ENCODE measurements around the gene NRXN2.

The NRXN2 gene

GRCh38 chr11:64627371-64627770 lies 95.6 kb downstream of the NRXN2 start:
- no peak for DNase-seq (ENCODE audit: low spot score)

- no peak for DNase-seq (ENCODE audit: low spot score)
These were observed 96.4 kb downstream of the NRXN2 start for GRCh38 chr11:64626637-64627036.

GRCh38 chr11:64624883-64625481 lies 98.0 kb downstream of the NRXN2 start:
- no peak for DNase-seq (ENCODE audit: low spot score)

GRCh38 chr11:64622681-64623080 lies 100.3 kb downstream of the NRXN2 start:
- no peak for DNase-seq (ENCODE audit: low spot score)

- DNase-seq (ENCODE audit: low spot score): no peak
These were observed 101.5 kb downstream of the NRXN2 start for GRCh38 chr11:64621283-64622019.

GRCh38 chr11:64620381-64620971 lies 102.5 kb downstream of the NRXN2 start:
- no peak for DNase-seq (ENCODE audit: low spot score)

GRCh38 chr11:64619811-64620380 lies 103.1 kb downstream of the NRXN2 start:
- DNase-seq (ENCODE audit: low spot score): no peak

- DNase-seq (ENCODE audit: low spot score): no peak
These were observed 103.8 kb downstream of the NRXN2 start for GRCh38 chr11:64619196-64619595.

GRCh38 chr11:64616817-64617216 lies 106.2 kb downstream of the NRXN2 start:
- no peak for DNase-seq (ENCODE audit: low spot score)

- no peak for DNase-seq (ENCODE audit: low spot score)
These were observed 108.1 kb downstream of the NRXN2 start for GRCh38 chr11:64614917-64615316.

- DNase-seq (ENCODE audit: low spot score): no peak
These were observed 109.3 kb downstream of the NRXN2 start for GRCh38 chr11:64613648-64614047.

GRCh38 chr11:64611869-64612646 lies 110.9 kb downstream of the NRXN2 start:
- no peak for DNase-seq (ENCODE audit: low spot score)

GRCh38 chr11:64611176-64611575 lies 111.8 kb downstream of the NRXN2 start:
- no peak for DNase-seq (ENCODE audit: low spot score)

- DNase-seq (ENCODE audit: low spot score): no peak
These were observed 112.4 kb downstream of the NRXN2 start for GRCh38 chr11:64610596-64610995.

- no peak for DNase-seq (ENCODE audit: low spot score)
These were observed 113.5 kb downstream of the NRXN2 start for GRCh38 chr11:64609436-64610047.

- no peak for DNase-seq (ENCODE audit: low spot score)
These were observed 114.4 kb downstream of the NRXN2 start for GRCh38 chr11:64608636-64609035.

- DNase-seq (ENCODE audit: low spot score): no peak
These were observed 115.0 kb downstream of the NRXN2 start for GRCh38 chr11:64608046-64608445.

- no peak for DNase-seq (ENCODE audit: low spot score)
These were observed 115.5 kb downstream of the NRXN2 start for GRCh38 chr11:64607381-64607985.

- no peak for DNase-seq (ENCODE audit: low spot score)
These were observed 116.1 kb downstream of the NRXN2 start for GRCh38 chr11:64606796-64607380.

- DNase-seq (ENCODE audit: low spot score): no peak
These were observed 117.1 kb downstream of the NRXN2 start for GRCh38 chr11:64605656-64606585.
